ENCODE data around the gene NHLRC1.
"Not testable (repeated sequence)": the region's sequence is repeated elsewhere in the genome, so short reads cannot be mapped to it uniquely, and the experiment has no call there.

The NHLRC1 gene

GRCh38 chr6:18122128-18123093 lies at the start of gene NHLRC1:
NHLRC1 (minus strand) TSS chr6:18122677; CDS start chr6:18122606, 71 bp downstream.
- no peak for TF ChIP-seq GATA1 (IDR thresholded peaks at IDR 0.05; ENCODE audit: low read depth, low read length)
- peak; percentile 72 for TF ChIP-seq POLR2A (IDR thresholded peaks at IDR 0.05; ENCODE audit: low read length)
- peak; percentile 95 to 96 for DNase-seq

- no peak for TF ChIP-seq GATA1 (IDR thresholded peaks at IDR 0.05; ENCODE audit: low read depth, low read length)
- TF ChIP-seq POLR2A (IDR thresholded peaks at IDR 0.05; ENCODE audit: low read length): no peak
- DNase-seq: no peak
Measured at GRCh38 chr6:18171871-18172270, 49.4 kb upstream of the NHLRC1 start.

GRCh38 chr6:18168264-18168663 lies 45.8 kb upstream of the NHLRC1 start:
- TF ChIP-seq POLR2A (IDR thresholded peaks at IDR 0.05; ENCODE audit: low read length) (no peak), GATA1 (IDR thresholded peaks at IDR 0.05; ENCODE audit: low read depth, low read length) (no peak)
- no peak for DNase-seq

GRCh38 chr6:18166312-18167036 lies 44.0 kb upstream of the NHLRC1 start:
- TF ChIP-seq POLR2A (IDR thresholded peaks at IDR 0.05; ENCODE audit: low read length) (no peak), GATA1 (IDR thresholded peaks at IDR 0.05; ENCODE audit: low read depth, low read length) (no peak)
- no peak for DNase-seq

- TF ChIP-seq GATA1 (IDR thresholded peaks at IDR 0.05; ENCODE audit: low read depth, low read length) (no peak), POLR2A (IDR thresholded peaks at IDR 0.05; ENCODE audit: low read length) (no peak)
- no peak for DNase-seq
Measured at GRCh38 chr6:18165751-18166150, 43.3 kb upstream of the NHLRC1 start.

GRCh38 chr6:18162401-18162800 lies 39.9 kb upstream of the NHLRC1 start:
- DNase-seq: no peak
- TF ChIP-seq POLR2A (IDR thresholded peaks at IDR 0.05; ENCODE audit: low read length) (no peak), GATA1 (IDR thresholded peaks at IDR 0.05; ENCODE audit: low read depth, low read length) (no peak)

GRCh38 chr6:18161431-18161830 lies 39.0 kb upstream of the NHLRC1 start:
- peak; percentile 24 to 51 for DNase-seq
- no peak for TF ChIP-seq POLR2A (IDR thresholded peaks at IDR 0.05; ENCODE audit: low read length)

- TF ChIP-seq GATA1 (IDR thresholded peaks at IDR 0.05; ENCODE audit: low read depth, low read length) (no peak), POLR2A (IDR thresholded peaks at IDR 0.05; ENCODE audit: low read length) (no peak)
- peak in 1 of 2 experiments; percentile 57 for DNase-seq
Measured at GRCh38 chr6:18160911-18161310, 38.4 kb upstream of the NHLRC1 start.

- TF ChIP-seq POLR2A (IDR thresholded peaks at IDR 0.05; ENCODE audit: low read length) (no peak), GATA1 (IDR thresholded peaks at IDR 0.05; ENCODE audit: low read depth, low read length) (no peak)
Measured at GRCh38 chr6:18155864-18156421, 33.5 kb upstream of the NHLRC1 start.

GRCh38 chr6:18155150-18155863 lies 32.8 kb upstream of the NHLRC1 start, which contains the start of gene KDM1B:
KDM1B (plus strand) TSS chr6:18155422; CDS start chr6:18159896, 4,474 bp downstream.
- peak; percentile 98 to 99 for DNase-seq
- TF ChIP-seq POLR2A (IDR thresholded peaks at IDR 0.05; ENCODE audit: low read length) (peak; percentile 63), GATA1 (IDR thresholded peaks at IDR 0.05; ENCODE audit: low read depth, low read length) (no peak)

More at GRCh38 chr6:18155864-18156421, 33.5 kb upstream of the NHLRC1 start:
- DNase-seq: peak; percentile 37 to 63

GRCh38 chr6:18154507-18155149 lies 32.2 kb upstream of the NHLRC1 start, which contains the start of gene TPMT:
TPMT (minus strand) TSS chr6:18155077; CDS start chr6:18149127, 5,950 bp downstream.
- DNase-seq: peak; percentile 51 to 73

GRCh38 chr6:18153311-18153703 lies 30.8 kb upstream of the NHLRC1 start:
- DNase-seq: no peak
- TF ChIP-seq GATA1 (IDR thresholded peaks at IDR 0.05; ENCODE audit: low read depth, low read length): no peak

More at GRCh38 chr6:18154507-18155149, 32.2 kb upstream of the NHLRC1 start, which contains the start of gene TPMT:
- TF ChIP-seq GATA1 (IDR thresholded peaks at IDR 0.05; ENCODE audit: low read depth, low read length) (no peak), POLR2A (IDR thresholded peaks at IDR 0.05; ENCODE audit: low read length) (peak; percentile 61)

- no peak for DNase-seq
- TF ChIP-seq POLR2A (IDR thresholded peaks at IDR 0.05; ENCODE audit: low read length): no peak
- no peak for TF ChIP-seq GATA1 (IDR thresholded peaks at IDR 0.05; ENCODE audit: low read depth, low read length)
Measured at GRCh38 chr6:18151801-18152200, 29.3 kb upstream of the NHLRC1 start.

GRCh38 chr6:18151391-18151790 lies 28.9 kb upstream of the NHLRC1 start:
- DNase-seq: not testable (repeated sequence)
